ENCODE data around the gene RAD51B. TPM values are rescaled to one million over a fixed set of nuclear protein-coding genes. Genes with fewer than 3 reads are reported as not detected.

The RAD51B gene
- total RNA-seq, 1 experiment from 2014 or later = 29.9 TPM

GRCh38 chr14:68653108-68653507 lies 833.5 kb downstream of the RAD51B start:
- H3K4me1 ChIP-seq (replicated peaks; ENCODE audit: insufficient read depth) = peaks cover 45% of the 10 kb centered on the region
- no peak overlapping the region for H3K4me2 ChIP-seq
- no peak for TF ChIP-seq CTCF (conservative IDR thresholded peaks at IDR 0.05)
- no peak for TF ChIP-seq EZH2 (IDR thresholded peaks at IDR 0.05; ENCODE audit: low read depth)
- H4K20me1 ChIP-seq (ENCODE audit: insufficient read depth) = no peaks in the 10 kb centered on the region
- no peaks in the 10 kb centered on the region for H3K9me3 ChIP-seq (ENCODE audit: insufficient read depth, low read depth)
- ChIA-PET CTCF (no interaction called here), POLR2A (ENCODE audit: unreplicated experiment) (no interaction called here)
- H3K4me3 ChIP-seq = no peak overlapping the region
- no peaks in the 10 kb centered on the region for H3K36me3 ChIP-seq (ENCODE audit: low read depth)
- no peaks in the 10 kb centered on the region for H3K27me3 ChIP-seq (ENCODE audit: insufficient read depth, low read depth)
- no peaks in the 10 kb centered on the region for H3K79me2 ChIP-seq (ENCODE audit: low read depth)
- H3K27ac ChIP-seq = no peak overlapping the region
- H2AFZ ChIP-seq = no peak overlapping the region
- H3K9me2 ChIP-seq (ENCODE audit: insufficient read depth) = no peaks in the 10 kb centered on the region
- intact Hi-C loops (cut with micrococcal nuclease; ENCODE audit: unreplicated experiment) = no loop called here
- H3F3A ChIP-seq (ENCODE audit: insufficient read depth, low read depth) = peaks cover 9% of the 10 kb centered on the region; the same call in 1 of the 2 replicates
- DNase-seq = no peak
- no TSS peak for BruUV-seq (replicated peaks)

GRCh38 chr14:68653804-68654203 lies 834.2 kb downstream of the RAD51B start:
- POLR2A ChIA-PET (ENCODE audit: unreplicated experiment) = interaction anchor here (0.6 kb wide), 1 partner anchor 713 kb away, joined by 3 read pairs; no protein-coding TSS in a partner anchor
- Histone ChIP-seq H3K4me1 (replicated peaks; ENCODE audit: insufficient read depth) (peaks cover 44% of the 10 kb centered on the region), H3K79me2 (ENCODE audit: low read depth) (no peaks in the 10 kb centered on the region), H3K9me3 (ENCODE audit: insufficient read depth, low read depth) (no peaks in the 10 kb centered on the region), H3K4me3 (no peak overlapping the region), H3F3A (ENCODE audit: insufficient read depth, low read depth) (peaks cover 9% of the 10 kb centered on the region; the same call in 1 of the 2 replicates), H3K27me3 (ENCODE audit: insufficient read depth, low read depth) (no peaks in the 10 kb centered on the region), H3K27ac (no peak overlapping the region), H3K4me2 (no peak overlapping the region), H3K36me3 (ENCODE audit: low read depth) (no peaks in the 10 kb centered on the region), H2AFZ (no peak overlapping the region), H4K20me1 (ENCODE audit: insufficient read depth) (no peaks in the 10 kb centered on the region), H3K9me2 (ENCODE audit: insufficient read depth) (no peaks in the 10 kb centered on the region)
- BruUV-seq (replicated peaks) = no TSS peak
- CTCF ChIA-PET = no interaction called here
- no peak for DNase-seq
- intact Hi-C loops (cut with micrococcal nuclease; ENCODE audit: unreplicated experiment) = no loop called here
- TF ChIP-seq CTCF (conservative IDR thresholded peaks at IDR 0.05) = no peak
- TF ChIP-seq EZH2 (IDR thresholded peaks at IDR 0.05; ENCODE audit: low read depth) = no peak

GRCh38 chr14:68654471-68654941 lies 834.9 kb downstream of the RAD51B start:
- CTCF ChIA-PET = interaction anchor here (1.0 kb wide), 1 partner anchor 405 kb away, joined by 3 read pairs; no protein-coding TSS in a partner anchor
- Histone ChIP-seq H3K9me3 (ENCODE audit: insufficient read depth, low read depth) (no peaks in the 10 kb centered on the region), H3K9me2 (ENCODE audit: insufficient read depth) (no peaks in the 10 kb centered on the region), H2AFZ (no peak overlapping the region), H3K4me2 (no peak overlapping the region), H3K79me2 (ENCODE audit: low read depth) (no peaks in the 10 kb centered on the region), H4K20me1 (ENCODE audit: insufficient read depth) (no peaks in the 10 kb centered on the region), H3K4me3 (no peak overlapping the region), H3F3A (ENCODE audit: insufficient read depth, low read depth) (peaks cover 9% of the 10 kb centered on the region; the same call in 1 of the 2 replicates), H3K4me1 (replicated peaks; ENCODE audit: insufficient read depth) (peaks cover 45% of the 10 kb centered on the region), H3K36me3 (ENCODE audit: low read depth) (no peaks in the 10 kb centered on the region), H3K27me3 (ENCODE audit: insufficient read depth, low read depth) (no peaks in the 10 kb centered on the region), H3K27ac (no peak overlapping the region)
- no peak for TF ChIP-seq CTCF (conservative IDR thresholded peaks at IDR 0.05)
- TF ChIP-seq EZH2 (IDR thresholded peaks at IDR 0.05; ENCODE audit: low read depth) = no peak
- intact Hi-C loops (cut with micrococcal nuclease; ENCODE audit: unreplicated experiment) = no loop called here
- POLR2A ChIA-PET (ENCODE audit: unreplicated experiment) = interaction anchor here (0.6 kb wide), 1 partner anchor 459 kb away, joined by 14 read pairs; no protein-coding TSS in a partner anchor
- no TSS peak for BruUV-seq (replicated peaks)
- DNase-seq = no peak
